CD4-positive, alpha-beta T cell treated with Interleukin-2 at 100 ng/mL for 4 hours (primary cell): Measurements from ENCODE around the gene FUT7.

Source experiments
- DNase-seq: peaks from one replicate; pipeline ENCODE4 v3.0.0-alpha.2; 2020; ENCODE audit warnings: low spot score

Gene FUT7

GRCh38 chr9:137032858-137033257 is 970 bp upstream of the FUT7 start:
- no peak for DNase-seq

GRCh38 chr9:137030538-137031527 is 1.1 kb downstream of the FUT7 start:
- peak; percentile 37 for DNase-seq

DNA sequence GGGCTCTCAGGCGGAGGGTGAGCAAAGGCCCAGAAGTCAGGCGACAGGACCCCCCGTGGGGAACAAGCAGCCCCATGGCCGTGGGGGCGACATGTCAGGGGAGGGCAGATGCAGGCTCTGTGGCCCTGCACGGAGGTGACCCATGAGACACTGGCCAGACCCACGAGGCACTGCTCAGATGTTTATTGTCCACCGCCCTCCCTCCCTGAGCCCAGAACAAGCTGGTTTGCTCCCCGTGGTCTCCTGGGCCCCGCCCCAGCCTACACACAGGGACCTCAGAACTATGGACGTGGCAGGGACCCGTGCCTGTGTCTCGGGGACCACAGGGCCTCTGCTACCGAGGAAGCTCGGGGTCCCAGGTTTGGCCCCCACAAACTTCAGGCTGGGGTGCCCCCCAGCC is 1.9 kb downstream of the FUT7 start:
- no peak for DNase-seq

DNA sequence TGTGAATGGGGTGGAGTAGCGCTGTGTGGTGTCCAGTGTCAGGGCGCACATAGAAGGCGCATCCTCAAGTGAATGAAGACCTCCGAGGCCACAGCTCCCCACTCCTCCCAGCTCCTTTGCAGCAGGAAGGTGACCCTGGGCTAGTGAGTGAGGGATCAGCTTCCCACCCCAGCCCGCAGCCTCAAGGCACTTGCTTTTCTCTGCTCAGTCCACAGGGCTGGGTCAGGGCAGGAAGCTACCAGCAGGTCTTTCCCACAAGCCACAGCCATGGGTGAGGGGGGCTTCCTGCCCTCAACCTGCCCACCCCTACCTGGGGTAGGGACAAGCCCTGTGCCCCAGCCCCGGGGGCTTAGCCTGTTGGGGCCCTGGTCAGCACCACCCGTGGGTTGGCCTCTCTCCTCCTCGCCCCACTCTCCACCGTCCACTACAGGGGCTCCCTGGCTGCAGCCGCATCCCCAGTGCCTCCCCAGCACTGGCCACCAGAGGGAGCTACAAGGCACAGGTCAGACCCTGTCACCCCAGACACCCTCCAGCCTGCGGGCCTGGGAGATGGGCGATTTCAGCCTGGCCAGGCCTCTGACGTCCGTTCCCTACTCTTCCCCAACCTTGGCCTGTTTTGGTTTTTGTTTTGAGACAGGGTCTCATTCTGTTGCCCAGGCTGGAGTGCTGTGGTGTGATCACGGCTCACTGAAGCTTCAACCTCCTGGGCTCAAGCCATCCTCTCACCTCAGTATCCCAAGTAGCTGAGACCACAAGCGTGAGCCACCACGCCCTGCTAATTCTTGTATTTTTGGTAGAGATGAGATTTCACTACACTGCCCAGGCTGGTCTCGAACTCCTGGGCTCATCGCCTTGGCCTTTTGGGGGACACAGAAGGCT is 2.6 kb downstream of the FUT7 start:
- peak; percentile 62 for DNase-seq

DNA sequence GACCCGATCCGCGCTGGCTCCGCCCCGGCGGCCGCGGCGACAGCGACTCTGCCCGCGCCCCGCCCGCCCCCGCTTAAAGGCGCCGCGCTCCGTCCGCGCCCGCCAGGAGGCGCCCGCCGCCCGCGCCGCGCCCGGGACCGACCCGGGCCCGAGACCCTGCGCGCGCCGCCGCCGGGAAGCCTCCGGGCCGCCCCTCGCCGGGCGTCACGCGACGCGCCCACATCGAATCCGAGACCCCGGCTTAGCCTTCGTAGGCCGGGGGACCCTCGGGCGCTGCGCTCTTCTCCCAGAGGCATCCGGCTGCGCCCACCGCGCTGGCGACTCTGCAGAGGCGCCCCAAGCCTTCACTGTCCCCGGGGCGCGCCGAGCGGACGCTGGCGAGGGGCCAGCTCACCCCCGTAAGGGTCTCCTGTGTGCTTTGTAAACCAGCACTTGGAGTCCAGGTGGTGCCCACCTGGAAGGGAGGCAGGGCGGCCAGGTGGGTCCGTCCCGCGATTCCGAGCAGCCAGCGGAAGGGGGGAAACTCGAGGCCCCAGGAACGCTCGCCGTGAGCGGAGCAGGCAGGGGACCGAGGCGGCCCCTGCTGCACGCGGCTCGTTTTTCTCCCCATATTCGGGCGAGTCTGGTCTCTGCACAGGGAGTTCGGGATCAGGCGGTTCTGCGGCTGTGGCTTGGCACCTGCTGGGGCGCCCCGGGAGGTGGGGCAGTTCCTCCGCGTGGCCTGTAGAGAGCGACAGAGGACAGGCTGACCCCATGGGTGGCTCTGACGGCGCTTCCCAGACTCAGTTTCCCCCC is 3.4 kb downstream of the FUT7 start:
- DNase-seq, result peak; percentile 59

DNA sequence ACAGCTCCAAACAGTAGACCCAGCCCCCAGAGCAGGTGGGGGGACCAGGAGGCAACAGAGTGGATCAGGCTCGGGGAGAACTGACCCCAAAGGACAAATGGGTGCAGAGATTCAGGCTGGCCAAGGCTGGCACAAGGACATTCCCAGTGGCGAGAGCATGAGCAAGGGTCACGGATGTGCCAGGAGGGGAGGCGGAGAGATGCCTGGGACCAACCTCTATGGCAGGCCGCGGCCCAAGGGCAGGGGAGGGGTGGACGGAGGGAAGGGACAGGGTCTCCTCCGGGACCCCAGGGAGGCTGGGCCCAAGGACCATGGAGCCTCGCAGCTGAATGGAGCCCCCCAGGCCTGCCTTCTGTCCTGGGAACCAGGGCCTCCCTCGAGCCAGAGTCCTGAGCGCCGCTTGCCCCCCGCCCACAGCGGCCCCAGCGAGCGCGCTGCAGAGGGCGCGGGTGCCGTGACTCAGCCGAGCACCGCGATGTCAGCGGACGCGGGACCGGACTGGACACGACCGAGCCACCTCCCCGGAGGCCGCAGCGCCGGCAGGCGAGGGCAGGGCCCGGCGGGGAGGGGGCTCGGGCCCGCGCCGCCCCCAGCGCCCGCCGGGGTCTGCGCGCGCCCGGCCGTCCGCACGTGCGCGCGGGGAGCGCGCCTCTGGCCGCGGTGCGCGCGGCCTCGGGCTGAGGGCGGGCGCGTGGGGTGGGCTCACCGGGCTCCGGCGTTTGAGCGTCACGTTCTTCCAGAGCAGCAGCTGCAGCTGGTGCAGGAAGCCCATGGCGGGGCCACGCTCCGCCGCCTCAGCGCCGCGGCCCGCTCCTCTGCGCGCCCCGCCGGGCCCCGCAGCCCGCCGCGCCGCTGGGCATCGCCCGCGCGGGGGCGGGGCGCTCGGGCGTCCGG is 4.3 kb downstream of the FUT7 start, which contains the start of gene ABCA2:
TSS of gene ABCA2 (minus strand) at position 869 of the 894 bp plus-strand sequence. CDS start at position 772, 97 bp downstream.
- no peak for DNase-seq

DNA sequence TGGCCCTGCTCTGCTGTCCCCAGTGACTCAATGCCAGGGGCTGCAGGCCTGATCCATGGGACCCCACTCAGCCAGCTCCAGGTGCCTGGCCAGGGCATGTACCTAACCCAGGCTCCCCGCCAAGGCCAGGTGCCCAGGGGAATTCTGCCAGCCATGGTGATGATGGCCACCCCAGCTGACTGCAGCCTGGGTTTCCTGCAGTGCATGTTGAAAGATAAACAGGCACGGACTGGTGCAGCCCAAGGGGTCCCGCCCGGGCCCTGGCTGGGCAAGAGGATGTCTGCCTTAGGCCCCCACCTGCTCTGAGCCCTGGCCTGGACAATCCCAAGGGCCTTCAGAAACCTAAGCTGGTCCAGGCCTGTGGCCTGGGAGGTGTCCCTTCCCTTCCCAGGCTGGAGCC is 5.1 kb downstream of the FUT7 start:
- DNase-seq, result no peak

DNA sequence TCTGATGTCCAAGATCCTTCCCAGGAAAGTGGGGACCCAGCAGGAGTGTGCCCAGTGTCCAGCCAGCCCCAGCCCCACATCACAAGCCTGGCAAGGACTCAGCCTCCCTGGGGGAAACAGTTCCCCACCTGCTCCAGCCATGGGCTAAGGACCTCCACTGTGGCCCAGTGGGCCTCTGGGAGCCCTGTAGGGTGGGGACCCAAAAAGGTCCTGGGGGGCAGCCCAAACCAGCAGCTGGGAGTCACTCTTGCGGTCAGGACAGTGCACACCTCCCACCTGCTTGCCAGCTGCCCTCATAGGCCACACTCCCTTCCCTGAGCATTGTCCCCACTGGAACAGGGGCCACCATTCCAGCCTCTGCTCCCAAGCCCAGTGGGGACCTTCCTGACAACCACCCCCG is 5.5 kb downstream of the FUT7 start:
- DNase-seq, result no peak

DNA sequence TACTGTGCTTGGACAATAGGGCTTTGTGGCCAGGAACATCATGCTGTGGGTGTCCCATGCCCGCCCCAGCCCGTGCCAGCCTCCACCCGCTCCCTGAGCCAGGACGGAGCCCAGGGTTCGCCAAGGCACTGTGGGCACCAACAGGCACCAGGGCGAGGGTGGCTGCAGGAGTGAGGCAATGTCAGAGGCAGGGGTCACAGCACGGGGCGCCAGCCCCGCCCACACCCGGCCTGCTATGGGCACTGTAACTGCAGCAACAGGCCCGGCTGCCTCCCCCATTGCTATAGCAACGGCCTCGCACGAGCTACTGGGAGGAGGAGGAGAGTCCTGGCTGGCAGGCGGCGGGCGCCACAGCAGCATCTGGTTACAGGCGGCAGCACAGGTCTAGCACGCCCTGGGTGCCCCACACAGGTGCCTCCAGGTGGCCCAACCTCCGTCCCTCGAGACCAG is 6.3 kb downstream of the FUT7 start:
- no peak for DNase-seq

DNA sequence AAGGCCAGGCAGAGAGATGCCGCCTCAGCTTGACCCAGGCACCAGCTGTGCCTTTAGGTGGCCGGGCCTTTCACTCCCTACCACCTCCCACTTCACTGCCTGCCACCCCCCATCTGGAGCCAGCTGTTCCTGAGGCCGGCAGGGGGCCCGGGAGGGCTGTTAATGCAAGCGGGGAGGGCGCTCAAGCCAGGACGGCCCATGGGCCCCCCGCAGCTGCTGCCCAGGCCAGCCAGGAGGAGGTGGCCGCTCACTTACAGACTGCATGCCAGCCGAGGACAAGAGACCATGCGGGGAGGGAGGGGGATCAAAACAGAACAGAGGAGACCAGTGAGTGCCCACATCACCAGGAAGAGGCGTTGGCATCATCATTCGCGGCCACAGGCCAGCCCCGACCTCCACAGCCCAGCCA is 8.3 kb downstream of the FUT7 start:
- no peak for DNase-seq

GRCh38 chr9:137023157-137023556 is 8.7 kb downstream of the FUT7 start:
- DNase-seq, result no peak

- DNase-seq, result no peak
Observed at GRCh38 chr9:137022662-137023008, 9.3 kb downstream of the FUT7 start.

DNA sequence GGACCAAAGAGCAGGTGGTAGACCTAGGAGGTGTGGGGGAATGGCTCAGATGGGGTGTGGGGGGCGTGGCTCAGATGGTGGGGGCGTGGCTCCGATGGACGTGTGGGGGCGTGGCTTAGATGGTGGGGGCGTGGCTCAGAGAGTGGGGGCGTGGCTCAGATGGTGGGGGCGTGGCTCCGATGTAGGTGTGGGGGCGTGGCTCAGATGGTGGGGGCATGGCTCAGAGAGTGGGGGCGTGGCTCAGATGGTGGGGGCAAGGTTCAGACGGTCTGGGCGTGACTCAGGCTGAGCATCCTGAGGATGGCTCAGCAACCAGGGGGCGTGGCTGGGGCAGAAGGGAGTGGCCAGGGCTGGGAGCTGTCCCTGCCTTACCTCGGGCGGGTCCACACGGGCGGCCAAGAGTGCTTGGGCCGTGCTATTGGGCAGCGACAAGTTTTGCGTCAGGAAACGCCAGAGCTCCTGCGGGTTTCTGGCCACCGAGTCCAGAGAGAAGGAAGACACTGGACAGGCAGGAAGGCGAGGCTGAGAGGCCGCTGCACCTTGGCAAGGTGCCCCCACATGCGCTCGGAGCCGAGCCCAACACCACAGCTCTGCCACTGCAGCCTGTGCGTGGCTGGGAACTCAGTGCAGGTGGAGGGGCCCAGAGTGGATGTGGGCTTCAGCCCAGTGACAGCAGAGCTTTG is 9.8 kb downstream of the FUT7 start:
- peak; percentile 72 for DNase-seq

DNA sequence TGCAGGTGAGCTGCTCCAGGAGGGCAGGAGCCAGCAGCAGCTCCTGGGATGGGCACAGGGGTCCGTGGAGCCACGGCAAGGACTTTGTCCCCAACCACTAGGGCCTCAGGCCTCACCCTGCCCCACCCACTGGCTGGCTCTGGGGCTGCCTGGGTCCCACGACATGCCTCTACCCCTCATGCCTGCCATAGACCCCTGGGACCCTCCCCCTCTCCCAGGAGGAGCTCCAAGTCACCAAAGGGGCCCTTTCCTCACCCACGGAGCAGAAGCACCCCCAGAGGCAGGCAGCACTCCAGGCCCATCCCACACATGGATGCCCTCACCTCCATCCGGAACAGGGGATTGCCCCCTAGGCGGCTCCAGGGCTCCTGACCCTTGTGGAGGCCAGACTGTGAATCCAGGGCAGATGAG is 10.3 kb downstream of the FUT7 start:
- no peak for DNase-seq

DNA sequence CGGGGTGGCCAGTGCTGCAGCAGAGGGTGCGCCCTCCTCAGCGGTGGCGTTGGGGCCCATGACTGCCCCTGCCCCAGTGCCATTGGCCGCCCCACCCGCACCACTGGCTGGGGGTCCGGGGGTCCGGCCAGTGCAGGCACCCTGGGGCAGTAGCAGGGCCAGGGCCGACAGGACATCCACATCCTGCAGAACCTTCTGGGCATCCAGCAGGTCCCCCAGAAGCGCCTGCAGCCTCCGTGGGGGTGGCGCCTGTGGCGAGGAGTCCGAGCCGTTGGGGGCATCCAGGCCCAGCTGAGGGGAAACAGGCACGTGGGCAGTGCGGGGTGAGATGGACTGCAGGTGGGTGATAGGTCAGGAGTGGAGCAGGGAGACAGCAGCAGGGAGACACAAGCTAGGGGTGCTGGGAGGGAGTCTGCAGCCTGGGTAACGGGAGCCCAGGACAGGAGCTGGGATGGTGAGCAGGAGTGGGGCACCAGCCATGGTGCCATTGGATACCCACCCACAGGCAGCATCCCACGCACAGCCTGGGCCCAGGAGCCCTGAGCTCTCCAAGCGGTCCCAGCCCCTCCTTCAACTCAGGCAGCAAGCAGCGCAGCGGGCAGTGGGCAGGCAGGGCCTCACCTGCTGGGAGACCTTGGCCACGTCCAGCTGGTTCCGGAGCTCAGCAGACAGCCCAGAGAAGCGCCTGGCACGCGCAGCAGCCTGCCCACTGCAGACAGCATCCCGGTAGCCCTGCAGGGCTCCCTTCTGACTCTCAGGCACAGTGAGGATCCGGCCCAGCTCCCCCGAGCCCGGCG is 10.9 kb downstream of the FUT7 start:
- no peak for DNase-seq

DNA sequence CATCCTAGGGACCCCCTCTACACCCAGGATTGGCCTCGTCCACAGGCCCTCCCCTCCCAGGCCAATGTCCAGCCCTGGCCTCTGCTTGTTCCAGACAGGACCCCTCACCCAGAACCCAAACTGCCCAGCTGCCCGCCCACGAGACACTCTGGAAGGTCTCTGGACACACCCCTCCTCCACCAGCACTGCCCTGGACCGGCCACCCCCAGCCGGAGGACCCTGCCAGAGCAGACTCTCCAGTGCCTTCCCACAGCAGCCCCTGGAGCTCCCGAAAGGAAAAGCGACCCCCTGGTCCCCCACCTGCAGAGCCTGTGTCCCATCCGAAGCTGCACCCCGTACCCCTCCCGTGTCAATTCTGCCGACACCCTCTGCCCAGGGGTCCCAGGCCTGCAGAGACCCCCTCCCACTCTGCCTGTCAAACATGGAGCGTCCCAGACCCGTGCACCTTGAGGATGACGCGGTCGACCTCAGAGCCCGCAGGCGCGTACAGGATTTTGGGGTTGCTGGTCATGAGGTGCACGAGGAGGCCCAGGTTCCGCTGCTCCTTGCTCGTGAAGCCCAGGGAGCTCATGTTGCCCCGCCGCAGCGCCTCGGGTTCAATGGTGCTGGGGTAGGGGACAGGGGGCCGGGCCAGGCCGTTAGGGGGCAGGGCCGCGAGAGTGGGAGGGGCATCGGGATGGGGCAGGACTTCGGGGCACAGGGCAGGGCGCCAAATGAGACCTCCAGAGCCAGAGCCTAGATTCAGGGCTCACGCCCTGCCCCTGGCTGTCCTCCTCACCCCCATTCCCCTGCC is 11.8 kb downstream of the FUT7 start:
- no peak for DNase-seq

DNA sequence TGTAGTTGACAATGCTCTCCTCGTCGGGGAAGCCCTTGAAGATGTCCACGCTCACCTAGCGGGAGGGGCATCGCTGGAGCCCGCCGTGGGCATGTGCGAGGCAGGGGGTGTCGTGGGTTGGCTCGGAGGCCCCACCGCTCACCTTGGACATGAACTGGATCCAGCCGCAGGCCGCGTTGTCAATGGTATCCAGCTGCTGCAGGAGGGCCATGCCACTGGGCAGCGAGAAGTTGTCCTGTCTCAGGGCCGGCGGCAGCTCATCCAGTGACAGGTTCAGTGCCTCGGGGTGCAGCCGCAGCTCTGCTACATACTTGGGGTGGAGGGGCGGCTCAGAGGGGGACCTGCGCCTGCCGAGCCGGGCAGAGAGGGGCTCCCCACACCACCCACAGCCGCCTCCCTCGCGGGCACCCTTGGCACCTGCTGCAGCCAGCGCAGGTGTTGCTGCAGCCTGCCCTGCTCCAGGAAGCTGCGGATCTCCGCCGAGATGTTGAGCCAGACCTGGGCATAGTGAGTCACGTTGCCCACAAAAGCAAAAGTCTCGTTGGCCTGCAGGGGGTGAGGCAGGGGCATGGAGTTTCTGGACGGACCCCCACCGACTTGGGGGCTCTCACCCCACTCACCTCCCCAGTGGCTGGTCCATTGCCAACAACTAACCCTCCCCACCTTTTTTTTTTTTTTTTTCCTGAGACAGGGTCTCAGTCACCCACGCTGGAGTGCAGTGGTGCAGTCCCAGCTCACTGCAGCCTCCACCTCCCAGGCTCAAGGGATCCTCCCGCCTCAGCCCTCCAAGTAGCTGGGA is 12.9 kb downstream of the FUT7 start:
- no peak for DNase-seq
